HEK293 (cell line): ENCODE measurements around the gene HDAC8.

Experiments
- CTCF ChIA-PET: fragments of 350-600 bp; formaldehyde crosslinking; extraction: SDS; loops from one replicate; lab custom pipeline; 2021; ENCODE audit warnings: antibody characterized with exemption; lab: Yijun Ruan, JAX
- POLR2A ChIA-PET: fragments of 300-600 bp; formaldehyde crosslinking; extraction: SDS; loops from one replicate; lab custom pipeline; 2020; ENCODE audit warnings: antibody characterized with exemption, inconsistent platforms; lab: Yijun Ruan, JAX
- H3K27ac ChIP-seq: fragments of 200-500 bp; sonication (Bioruptor generic); 2 replicates; pipeline ENCODE4 v1.5.1; 2014; ENCODE audit warnings: low read depth, low read length, control low read depth, inconsistent platforms; ENCODE audit errors: extremely low read depth
- H3K36me3 ChIP-seq, 2 experiments: fragments of 200-500 bp in 1 of 2; sonication (Bioruptor generic) in 1 of 2; 1 replicate in 1 of 2; 2 replicates in 1 of 2; pipeline ENCODE4 v1.5.1; 2014 to 2017; ENCODE audit warnings: inconsistent platforms in 2 of 2, low read length in 2 of 2; ENCODE audit not compliant: control insufficient read depth in 2 of 2, insufficient read depth in 1 of 2
- H3K4me1 ChIP-seq: fragments of 200-500 bp; sonication (Bioruptor generic); 2 replicates; pipeline ENCODE4 v1.5.1; 2014; ENCODE audit warnings: mild to moderate bottlenecking, low read length, inconsistent platforms; ENCODE audit not compliant: control insufficient read depth, insufficient read depth
- H3K4me3 ChIP-seq: 2 replicates; pipeline ENCODE4 v1.5.1; 2011; ENCODE audit warnings: low read depth, mild to moderate bottlenecking, control low read depth, low read length, moderate library complexity
- H3K9me3 ChIP-seq: fragments of 200-500 bp; sonication (Bioruptor generic); 2 replicates; pipeline ENCODE4 v1.5.1; 2014; ENCODE audit warnings: low read depth, low read length, inconsistent platforms; ENCODE audit not compliant: control insufficient read depth, insufficient read depth
- BCL11B ChIP-seq: fragments of 450-650 bp; formaldehyde crosslinking; IDR thresholded peaks from 2 replicates; pipeline ENCODE4 v1.5.1; 2016; ENCODE audit warnings: low read depth, missing biosample characterization, missing genetic modification characterization
- HOXD13 ChIP-seq: sonication (generic); formaldehyde crosslinking; IDR thresholded peaks from 2 replicates; pipeline ENCODE4 v1.8.0; 2022; ENCODE audit warnings: missing genetic modification reagents, borderline replicate concordance
- KLF16 ChIP-seq: fragments of 450-650 bp; formaldehyde crosslinking; IDR thresholded peaks from 2 replicates; pipeline ENCODE4 v1.5.1; 2017; ENCODE audit warnings: missing biosample characterization, missing genetic modification characterization
- KLF17 ChIP-seq: fragments of 450-650 bp; formaldehyde crosslinking; IDR thresholded peaks from 2 replicates; pipeline ENCODE4 v1.5.1; 2016; ENCODE audit warnings: missing biosample characterization, missing genetic modification characterization
- KLF8 ChIP-seq: fragments of 450-650 bp; formaldehyde crosslinking; IDR thresholded peaks from 2 replicates; pipeline ENCODE4 v1.5.1; 2016; ENCODE audit warnings: missing biosample characterization, missing genetic modification characterization
- MYNN ChIP-seq: fragments of 450-650 bp; formaldehyde crosslinking; IDR thresholded peaks from 2 replicates; pipeline ENCODE4 v1.5.1; 2016; ENCODE audit warnings: missing biosample characterization, missing genetic modification characterization, borderline replicate concordance
- MZF1 ChIP-seq: fragments of 450-650 bp; formaldehyde crosslinking; IDR thresholded peaks from 2 replicates; pipeline ENCODE4 v1.5.1; 2017; ENCODE audit warnings: missing biosample characterization, missing genetic modification characterization, borderline replicate concordance
- SP7 ChIP-seq: fragments of 450-650 bp; formaldehyde crosslinking; IDR thresholded peaks from 2 replicates; pipeline ENCODE4 v1.5.1; 2016; ENCODE audit warnings: missing biosample characterization, missing genetic modification characterization
- YY2 ChIP-seq: fragments of 450-650 bp; formaldehyde crosslinking; IDR thresholded peaks from 2 replicates; pipeline ENCODE4 v1.5.1; 2016; ENCODE audit warnings: missing biosample characterization, missing genetic modification characterization
- ZBTB17 ChIP-seq: fragments of 450-650 bp; formaldehyde crosslinking; IDR thresholded peaks from 2 replicates; pipeline ENCODE4 v1.5.1; 2016; ENCODE audit warnings: missing biosample characterization, missing genetic modification characterization
- ZFHX2 ChIP-seq: fragments of 450-650 bp; formaldehyde crosslinking; conservative IDR thresholded peaks from 2 replicates; pipeline ENCODE4 v1.5.1; 2016; ENCODE audit warnings: missing biosample characterization, missing genetic modification characterization
- ZFP41 ChIP-seq: fragments of 450-650 bp; formaldehyde crosslinking; IDR thresholded peaks from 2 replicates; pipeline ENCODE4 v1.5.1; 2016; ENCODE audit warnings: missing biosample characterization, missing genetic modification characterization, borderline replicate concordance
- ZFP69B ChIP-seq: fragments of 450-650 bp; formaldehyde crosslinking; IDR thresholded peaks from 2 replicates; pipeline ENCODE4 v1.5.1; 2016; ENCODE audit warnings: missing biosample characterization, missing genetic modification characterization
- ZIC2 ChIP-seq: fragments of 450-650 bp; formaldehyde crosslinking; IDR thresholded peaks from 2 replicates; pipeline ENCODE4 v1.5.1; 2016; ENCODE audit warnings: missing biosample characterization, missing genetic modification characterization
- ZNF16 ChIP-seq: fragments of 450-650 bp; formaldehyde crosslinking; IDR thresholded peaks from 2 replicates; pipeline ENCODE4 v1.5.1; 2016; ENCODE audit warnings: low read depth, missing biosample characterization, missing genetic modification characterization
- ZNF223 ChIP-seq: fragments of 450-650 bp; formaldehyde crosslinking; IDR thresholded peaks from 2 replicates; pipeline ENCODE4 v1.5.1; 2016; ENCODE audit warnings: missing biosample characterization, missing genetic modification characterization
- ZNF292 ChIP-seq: fragments of 450-650 bp; formaldehyde crosslinking; IDR thresholded peaks from 2 replicates; pipeline ENCODE4 v1.5.1; 2016; ENCODE audit warnings: low read depth, missing biosample characterization, missing genetic modification characterization, borderline replicate concordance
- ZNF354C ChIP-seq: fragments of 450-650 bp; formaldehyde crosslinking; IDR thresholded peaks from 2 replicates; pipeline ENCODE4 v1.5.1; 2016; ENCODE audit warnings: missing biosample characterization, missing genetic modification characterization, low read depth, borderline replicate concordance
- ZNF394 ChIP-seq: fragments of 450-650 bp; formaldehyde crosslinking; IDR thresholded peaks from 2 replicates; pipeline ENCODE4 v1.5.1; 2016; ENCODE audit warnings: missing biosample characterization, missing genetic modification characterization, mild to moderate bottlenecking, moderate library complexity, borderline replicate concordance
- ZNF423 ChIP-seq: fragments of 450-650 bp; formaldehyde crosslinking; IDR thresholded peaks from 2 replicates; pipeline ENCODE4 v1.5.1; 2016; ENCODE audit warnings: missing biosample characterization, missing genetic modification characterization
- ZNF473 ChIP-seq: fragments of 450-650 bp; formaldehyde crosslinking; IDR thresholded peaks from 2 replicates; pipeline ENCODE4 v1.5.1; 2017; ENCODE audit warnings: missing biosample characterization, missing genetic modification characterization
- ZNF510 ChIP-seq: fragments of 450-650 bp; formaldehyde crosslinking; IDR thresholded peaks from 2 replicates; pipeline ENCODE4 v1.5.1; 2018; ENCODE audit warnings: mild to moderate bottlenecking, missing genetic modification characterization, missing biosample characterization; ENCODE audit not compliant: insufficient replicate concordance
- ZNF571 ChIP-seq: fragments of 450-650 bp; formaldehyde crosslinking; IDR thresholded peaks from 2 replicates; pipeline ENCODE4 v1.5.0; 2017; ENCODE audit warnings: missing biosample characterization, missing genetic modification characterization
- ZNF580 ChIP-seq: fragments of 450-650 bp; formaldehyde crosslinking; IDR thresholded peaks from 2 replicates; pipeline ENCODE4 v1.5.1; 2016; ENCODE audit warnings: missing biosample characterization, missing genetic modification characterization
- ZNF596 ChIP-seq: fragments of 450-650 bp; IDR thresholded peaks from 2 replicates; pipeline ENCODE4 v1.5.0; 2018; ENCODE audit warnings: missing biosample characterization, mild to moderate bottlenecking, missing genetic modification characterization, moderate library complexity
- ZNF624 ChIP-seq: fragments of 450-650 bp; formaldehyde crosslinking; IDR thresholded peaks from 2 replicates; pipeline ENCODE4 v1.5.1; 2017; ENCODE audit warnings: missing biosample characterization, missing genetic modification characterization
- ZNF654 ChIP-seq: fragments of 450-650 bp; formaldehyde crosslinking; IDR thresholded peaks from 2 replicates; pipeline ENCODE4 v1.5.1; 2016; ENCODE audit warnings: low read depth, missing biosample characterization, missing genetic modification characterization
- ZNF747 ChIP-seq: fragments of 450-650 bp; formaldehyde crosslinking; IDR thresholded peaks from 2 replicates; pipeline ENCODE4 v1.5.1; 2016; ENCODE audit warnings: missing biosample characterization, missing genetic modification characterization
- TF ChIP-seq, protein P1 (sequence below): fragments of 450-650 bp; formaldehyde crosslinking; IDR thresholded peaks from 2 replicates; pipeline ENCODE4 v1.5.1; 2016; ENCODE audit warnings: missing biosample characterization, missing genetic modification characterization, borderline replicate concordance
- TF ChIP-seq, protein P2 (sequence below): fragments of 450-650 bp; formaldehyde crosslinking; IDR thresholded peaks from 2 replicates; pipeline ENCODE4 v1.5.1; 2016; ENCODE audit warnings: missing biosample characterization, missing genetic modification characterization
- TF ChIP-seq, protein P3 (sequence below): fragments of 450-650 bp; formaldehyde crosslinking; IDR thresholded peaks from 2 replicates; pipeline ENCODE4 v1.5.1; 2016; ENCODE audit warnings: missing biosample characterization, missing genetic modification characterization

Gene HDAC8

DNA sequence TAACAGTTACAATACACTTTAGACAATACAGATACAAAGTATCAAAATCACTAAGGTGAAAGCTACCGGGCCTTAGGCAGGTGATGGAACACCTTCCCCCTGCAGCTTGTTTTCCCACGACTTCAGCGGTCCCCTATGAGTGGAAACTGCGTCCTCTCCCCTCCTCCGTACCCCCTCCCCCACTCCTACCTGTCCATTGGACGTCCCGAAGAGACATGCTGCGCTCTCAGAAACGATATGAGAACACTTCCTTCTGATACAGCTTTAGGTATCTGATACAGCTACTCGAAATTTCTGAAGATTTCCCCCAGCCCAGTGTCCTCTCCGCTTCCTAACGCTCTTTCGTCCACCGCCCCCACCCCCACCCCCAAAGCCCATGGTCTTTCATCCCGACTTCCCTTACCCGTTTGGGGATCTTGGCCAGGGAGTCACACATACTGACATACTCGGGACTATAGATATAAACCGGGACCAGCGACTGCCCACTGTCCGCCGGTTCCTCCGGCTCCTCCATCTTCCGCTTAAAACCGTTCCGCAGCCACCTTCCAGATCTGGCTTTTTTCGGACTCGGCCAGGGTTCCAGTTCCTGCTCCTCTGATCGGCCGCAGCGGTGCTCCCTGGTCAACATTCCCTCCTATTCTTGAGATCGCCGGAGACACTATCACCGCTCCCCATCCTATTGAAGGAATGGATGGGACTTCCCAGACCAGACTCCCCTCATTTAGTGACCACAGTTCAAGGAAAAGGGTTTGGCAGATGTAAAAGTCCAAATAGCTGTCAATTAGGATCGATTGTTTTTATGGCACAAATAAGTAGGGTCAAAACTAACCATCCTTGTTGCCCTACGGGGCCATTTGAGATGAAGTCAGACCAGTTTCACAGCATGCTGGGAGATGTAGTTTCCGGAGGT lies at the start of gene HDAC8:
Gene HDAC8, minus strand, starts transcription at position 596 of the 910 bp plus-strand sequence. Its CDS starts 82 bp downstream, at position 514.
- peaks cover 12 to 26% of the 10 kb centered on the region in 2 experiments for H3K36me3 ChIP-seq
- CTCF ChIA-PET, result interaction anchor here (0.6 to 0.7 kb wide), 2 partner anchors 22 to 446 kb away, joined by 4 read pairs; no protein-coding TSS in a partner anchor
- POLR2A ChIA-PET, result interaction anchor here (0.6 to 1.2 kb wide), 4 partner anchors 74 to 308 kb away, joined by 3 to 5 read pairs (median 4); partner anchors contain the start of gene RPS4X
- H3K4me3 ChIP-seq, result peak within 1 kb of the TSS; percentile 63
- peak within 1 kb of the TSS; percentile 50 for H3K27ac ChIP-seq
- no peaks in the 10 kb centered on the region for H3K4me1 ChIP-seq
- H3K9me3 ChIP-seq, result no peaks in the 10 kb centered on the region; the same call in none of the 2 replicates
- TF ChIP-seq KLF17 (peak; percentile 41; the same call in 1 of the 2 replicates), YY2 (tag by site-specific recombination) (peak; percentile 73; the same call in 1 of the 2 replicates), ZIC2 (no peak), SP7 (tag by site-specific recombination) (peak; percentile 82), ZNF747 (tag by site-specific recombination) (no peak), ZFP69B (tag by site-specific recombination) (peak; percentile 36; the same call in 1 of the 2 replicates), HOXD13 (CRISPR knock-in tag) (no peak), ZBTB17 (peak; percentile 99), ZNF292 (tag by site-specific recombination) (no peak), MYNN (tag by site-specific recombination) (0 out of 2 replicates have a peak, but pooled peaks have one; percentile 42), ZNF510 (no peak), KLF16 (peak; percentile 66; the same call in 1 of the 2 replicates), MZF1 (tag by site-specific recombination) (no peak), ZNF473 (tag by site-specific recombination) (no peak), ZNF423 (tag by site-specific recombination) (no peak), BCL11B (tag by site-specific recombination) (no peak), ZNF654 (tag by site-specific recombination) (no peak), ZFHX2 (no peak), KLF8 (tag by site-specific recombination) (peak; percentile 74), ZNF354C (tag by site-specific recombination) (no peak), ZNF580 (tag by site-specific recombination) (peak; percentile 86), ZNF571 (tag by site-specific recombination) (no peak), ZFP41 (tag by site-specific recombination) (no peak), ZNF624 (tag by site-specific recombination) (no peak), ZNF16 (tag by site-specific recombination) (no peak), ZNF596 (no peak), ZNF394 (tag by site-specific recombination) (peak; percentile 43; the same call in 1 of the 2 replicates), ZNF223 (tag by site-specific recombination) (no peak)
- TF ChIP-seq, protein P1, sequence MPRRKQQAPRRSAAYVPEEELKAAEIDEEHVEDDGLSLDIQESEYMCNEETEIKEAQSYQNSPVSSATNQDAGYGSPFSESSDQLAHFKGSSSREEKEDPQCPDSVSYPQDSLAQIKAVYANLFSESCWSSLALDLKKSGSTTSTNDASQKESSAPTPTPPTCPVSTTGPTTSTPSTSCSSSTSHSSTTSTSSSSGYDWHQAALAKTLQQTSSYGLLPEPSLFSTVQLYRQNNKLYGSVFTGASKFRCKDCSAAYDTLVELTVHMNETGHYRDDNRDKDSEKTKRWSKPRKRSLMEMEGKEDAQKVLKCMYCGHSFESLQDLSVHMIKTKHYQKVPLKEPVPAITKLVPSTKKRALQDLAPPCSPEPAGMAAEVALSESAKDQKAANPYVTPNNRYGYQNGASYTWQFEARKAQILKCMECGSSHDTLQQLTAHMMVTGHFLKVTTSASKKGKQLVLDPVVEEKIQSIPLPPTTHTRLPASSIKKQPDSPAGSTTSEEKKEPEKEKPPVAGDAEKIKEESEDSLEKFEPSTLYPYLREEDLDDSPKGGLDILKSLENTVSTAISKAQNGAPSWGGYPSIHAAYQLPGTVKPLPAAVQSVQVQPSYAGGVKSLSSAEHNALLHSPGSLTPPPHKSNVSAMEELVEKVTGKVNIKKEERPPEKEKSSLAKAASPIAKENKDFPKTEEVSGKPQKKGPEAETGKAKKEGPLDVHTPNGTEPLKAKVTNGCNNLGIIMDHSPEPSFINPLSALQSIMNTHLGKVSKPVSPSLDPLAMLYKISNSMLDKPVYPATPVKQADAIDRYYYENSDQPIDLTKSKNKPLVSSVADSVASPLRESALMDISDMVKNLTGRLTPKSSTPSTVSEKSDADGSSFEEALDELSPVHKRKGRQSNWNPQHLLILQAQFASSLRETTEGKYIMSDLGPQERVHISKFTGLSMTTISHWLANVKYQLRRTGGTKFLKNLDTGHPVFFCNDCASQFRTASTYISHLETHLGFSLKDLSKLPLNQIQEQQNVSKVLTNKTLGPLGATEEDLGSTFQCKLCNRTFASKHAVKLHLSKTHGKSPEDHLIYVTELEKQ (tag by site-specific recombination), result no peak
- TF ChIP-seq, protein P2, sequence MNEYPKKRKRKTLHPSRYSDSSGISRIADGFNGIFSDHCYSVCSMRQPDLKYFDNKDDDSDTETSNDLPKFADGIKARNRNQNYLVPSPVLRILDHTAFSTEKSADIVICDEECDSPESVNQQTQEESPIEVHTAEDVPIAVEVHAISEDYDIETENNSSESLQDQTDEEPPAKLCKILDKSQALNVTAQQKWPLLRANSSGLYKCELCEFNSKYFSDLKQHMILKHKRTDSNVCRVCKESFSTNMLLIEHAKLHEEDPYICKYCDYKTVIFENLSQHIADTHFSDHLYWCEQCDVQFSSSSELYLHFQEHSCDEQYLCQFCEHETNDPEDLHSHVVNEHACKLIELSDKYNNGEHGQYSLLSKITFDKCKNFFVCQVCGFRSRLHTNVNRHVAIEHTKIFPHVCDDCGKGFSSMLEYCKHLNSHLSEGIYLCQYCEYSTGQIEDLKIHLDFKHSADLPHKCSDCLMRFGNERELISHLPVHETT (tag by site-specific recombination), result peak; percentile 91
- TF ChIP-seq, protein P3, sequence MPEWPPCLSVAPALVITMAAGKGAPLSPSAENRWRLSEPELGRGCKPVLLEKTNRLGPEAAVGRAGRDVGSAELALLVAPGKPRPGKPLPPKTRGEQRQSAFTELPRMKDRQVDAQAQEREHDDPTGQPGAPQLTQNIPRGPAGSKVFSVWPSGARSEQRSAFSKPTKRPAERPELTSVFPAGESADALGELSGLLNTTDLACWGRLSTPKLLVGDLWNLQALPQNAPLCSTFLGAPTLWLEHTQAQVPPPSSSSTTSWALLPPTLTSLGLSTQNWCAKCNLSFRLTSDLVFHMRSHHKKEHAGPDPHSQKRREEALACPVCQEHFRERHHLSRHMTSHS (tag by site-specific recombination), result no peak
